Measurements from ENCODE around the gene SYNGR3. TPM values are rescaled to one million over a fixed set of nuclear protein-coding genes. Genes with fewer than 3 reads are reported as not detected.

The SYNGR3 gene
- total RNA-seq, 2 donors from 2014 or later: 0.49 to 1.5 TPM

GRCh38 chr16:2013527-2013926, 23.8 kb downstream of the SYNGR3 start:
- Histone ChIP-seq H3K27me3 (replicated peaks; ENCODE audit: insufficient read depth) (no peaks in the 10 kb centered on the region), H3K9me3 (no peaks in the 10 kb centered on the region), H3K4me1 (ENCODE audit: control insufficient read depth in 1 of 2, low read depth in 2 of 2) (peaks cover 6 to 14% of the 10 kb centered on the region in 2 donors), H3K36me3 (no peaks in the 10 kb centered on the region), H3K27ac (no peak overlapping the region), H3K4me3 (no peak overlapping the region)
- no peak for TF ChIP-seq CTCF (IDR thresholded peaks at IDR 0.05)
- ATAC-seq (ENCODE audit: insufficient number of reproducible peaks, low FRiP score, low read depth) (no peak), DNase-seq (ENCODE audit: low spot score) (no peak)

GRCh38 chr16:2015117-2015946, 25.6 kb downstream of the SYNGR3 start:
- no peaks in the 10 kb centered on the region for H3K9me3 ChIP-seq
- H3K27me3 ChIP-seq (replicated peaks; ENCODE audit: insufficient read depth): peaks cover 6% of the 10 kb centered on the region
- H3K36me3 ChIP-seq: no peaks in the 10 kb centered on the region
- no peak for ATAC-seq (ENCODE audit: insufficient number of reproducible peaks, low FRiP score, low read depth)
- no peak overlapping the region for H3K27ac ChIP-seq
- DNase-seq (ENCODE audit: low spot score): no peak
- H3K4me3 ChIP-seq: no peak overlapping the region
- TF ChIP-seq CTCF (IDR thresholded peaks at IDR 0.05): no peak
- peaks cover 3 to 16% of the 10 kb centered on the region in 2 donors for H3K4me1 ChIP-seq (ENCODE audit: control insufficient read depth in 1 of 2, low read depth in 2 of 2)

- ATAC-seq (ENCODE audit: insufficient number of reproducible peaks, low FRiP score, low read depth) (no peak), DNase-seq (ENCODE audit: low spot score) (no peak)
- H3K4me1 ChIP-seq (ENCODE audit: control insufficient read depth in 1 of 2, low read depth in 2 of 2): peaks cover 0 to 16% of the 10 kb centered on the region in 2 donors
- H3K4me3 ChIP-seq: no peak overlapping the region
- H3K9me3 ChIP-seq: no peaks in the 10 kb centered on the region
- TF ChIP-seq CTCF (IDR thresholded peaks at IDR 0.05): no peak
- H3K36me3 ChIP-seq: no peaks in the 10 kb centered on the region
- H3K27me3 ChIP-seq (replicated peaks; ENCODE audit: insufficient read depth): peaks cover 6% of the 10 kb centered on the region
- no peak overlapping the region for H3K27ac ChIP-seq
Measured at GRCh38 chr16:2015947-2016208, 26.1 kb downstream of the SYNGR3 start.

GRCh38 chr16:2016407-2016922, 26.7 kb downstream of the SYNGR3 start:
- DNase-seq (ENCODE audit: low spot score): no peak
- peaks cover 6% of the 10 kb centered on the region for H3K27me3 ChIP-seq (replicated peaks; ENCODE audit: insufficient read depth)
- no peak overlapping the region for H3K4me3 ChIP-seq
- no peak for ATAC-seq (ENCODE audit: insufficient number of reproducible peaks, low FRiP score, low read depth)
- TF ChIP-seq CTCF (IDR thresholded peaks at IDR 0.05): no peak
- H3K9me3 ChIP-seq: no peaks in the 10 kb centered on the region
- peaks cover 0 to 16% of the 10 kb centered on the region in 2 donors for H3K4me1 ChIP-seq (ENCODE audit: control insufficient read depth in 1 of 2, low read depth in 2 of 2)
- H3K27ac ChIP-seq: no peak overlapping the region
- no peaks in the 10 kb centered on the region for H3K36me3 ChIP-seq

- Histone ChIP-seq H3K4me1 (ENCODE audit: control insufficient read depth in 1 of 2, low read depth in 2 of 2) (peaks cover 3 to 32% of the 10 kb centered on the region in 2 donors), H3K27ac (no peak within 1 kb of the TSS), H3K36me3 (no peaks in the 10 kb centered on the region), H3K4me3 (no peak within 1 kb of the TSS), H3K27me3 (replicated peaks; ENCODE audit: insufficient read depth) (peaks cover 6% of the 10 kb centered on the region), H3K9me3 (no peaks in the 10 kb centered on the region)
- ATAC-seq (ENCODE audit: insufficient number of reproducible peaks, low FRiP score, low read depth) (no peak), DNase-seq (ENCODE audit: low spot score) (no peak)
- no peak for TF ChIP-seq CTCF (IDR thresholded peaks at IDR 0.05)
Measured at GRCh38 chr16:2019518-2019920, 29.7 kb downstream of the SYNGR3 start, which contains the start of gene NPW. Gene NPW, plus strand, starts transcription at chr16:2019785.
